Heart left ventricle (tissue), 16 donors: ENCODE results near the gene PTPRN2. TPM values are rescaled to one million over a fixed set of nuclear protein-coding genes. Genes with fewer than 3 reads are reported as not detected.

Experiments
- ATAC-seq, 4 donors: fragments of 200-7000 bp; cut with Tn5 transposase; one replicate each; pipeline ENCODE4 v1.9.1; 2020 to 2022; ENCODE audit warnings: moderate library complexity in 4 of 4, mild to moderate bottlenecking in 3 of 4, moderate number of reproducible peaks in 1 of 4
- DNase-seq, 5 donors: peaks; one replicate each; pipeline ENCODE4 v3.0.0-alpha.2; 2020
- H3K27ac ChIP-seq, 12 donors: fragments of 200-600 bp; sonication (generic) in 4 of 12; one replicate each; pipeline versions ENCODE4 v1.5.0 to v1.8.0; 2016 to 2022; ENCODE audit warnings: mild to moderate bottlenecking in 2 of 12
- H3K27me3 ChIP-seq, 9 donors: fragments of 200-600 bp; sonication (generic) in 2 of 9; one replicate each; pipeline versions ENCODE4 v1.5.1 to v1.8.0; 2016 to 2022; ENCODE audit warnings: mild to moderate bottlenecking in 3 of 9
- H3K36me3 ChIP-seq, 9 donors: fragments of 200-600 bp; sonication (generic) in 2 of 9; one replicate each; pipeline versions ENCODE4 v1.5.0 to v1.8.0; 2018 to 2022; ENCODE audit warnings: mild to moderate bottlenecking in 2 of 9
- H3K4me1 ChIP-seq, 12 donors: fragments of 200-600 bp; sonication (generic) in 4 of 12; one replicate each; pipeline versions ENCODE4 v1.5.0 to v1.8.0; 2016 to 2022; ENCODE audit warnings: mild to moderate bottlenecking in 3 of 12
- H3K4me3 ChIP-seq, 12 donors: fragments of 200-600 bp; sonication (generic) in 4 of 12; one replicate each; pipeline versions ENCODE4 v1.5.0 to v1.8.0; 2017 to 2022; ENCODE audit warnings: mild to moderate bottlenecking in 9 of 12, moderate library complexity in 4 of 12
- H3K9me3 ChIP-seq, 12 donors: fragments of 200-600 bp; sonication (generic) in 4 of 12; one replicate each; pipeline versions ENCODE4 v1.5.0 to v1.8.0; 2016 to 2022; ENCODE audit warnings: mild to moderate bottlenecking in 1 of 12
- POLR2A ChIP-seq, 2 donors: fragments of 450-650 bp; IDR thresholded peaks; one replicate each; pipeline ENCODE4 v1.6.1; 2017; ENCODE audit warnings: antibody characterized with exemption in 2 of 2, mild to moderate bottlenecking in 2 of 2, moderate library complexity in 2 of 2
- WGBS, 4 donors: extraction: QIAGEN DNeasy Blood & Tissue Kit in 2 of 4; methylation state at CpG; one replicate each; pipeline versions ENCODE4 v1.1.5 to v1.1.7; 2013 to 2018; 5-methylcytosine and 5-hydroxymethylcytosine counted together
- intact Hi-C, 10 donors: fragments of 100-400 bp; cut with DNase I; formaldehyde crosslinking; loops; one replicate each; pipeline versions ENCODE4 v1.11.1 to v1.14.2; 2022
- polyA plus RNA-seq, 2 donors: library from polyadenylated mRNA; stranded (reverse); fragments of 200-250 nt; gene quantifications; one replicate each; pipeline ENCODE4 v1.2.3, GENCODE V29; 2013
- total RNA-seq, 9 donors: library from RNA; depleted of rRNA in 2 of 9; stranded (reverse); fragments of >200 nt in 2 of 9; fragmentation: NEBNext Ultra II Directional in 3 of 9; extraction: Animal tissue kit (Norgen Biotek cat#: 25700) in 3 of 9; gene quantifications; one replicate each; pipeline versions ENCODE4 v1.1.0 to v1.2.4, GENCODE V29; 2016 to 2023
- TF ChIP-seq, protein P1 (sequence below), 12 donors: fragments of 200-600 bp; sonication (generic) in 4 of 12; IDR thresholded peaks; one replicate each; pipeline versions ENCODE4 v1.5.0 to v1.8.0; 2018 to 2022; ENCODE audit warnings: antibody characterized with exemption in 12 of 12, mild to moderate bottlenecking in 5 of 12
- donor health status: ischemic (EF 13 %, LVEDD 7.1; RV severe dilation, severe dysfunction).
- donor health status: healthy with polysubstance abuse.
- donor health status: DM: no; HTN: yes; CAD: no.
- donor health status: DM: no; HTN: no; CAD: no.
- donor health status: ischemic (EF 25% LVEDD 6.9; RV normal size, moderate dysfunction).
- donor health status: ischemic (EF 25% LVEDD 5.7; RV mildly dilated, moderate dysfunction).
- donor health status: healthy.
- donor health status: DM: yes; HTN: yes; CAD: no.
- donor health status: ischemic (EF 35%, LVEDD 5.7; RV mildly dilated, moderate dysfunction).
- donor health status: nonischemic (EF 11% LVEDD 7.7; RV severe dilation, severe dysfunction).
- donor health status: DM: yes; HTN: yes; CAD: no.
- donor health status: PGD.
- donor health status: ischemic (EF 29% LVEDD 5.4; RV normal size, mild dysfunction).
- donor health status: nonischemic (EF 23%, LVEDD 6.1; RV moderate dilation, normal function).

Gene PTPRN2
- total and polyA plus RNA-seq, 11 donors = 0.61 to 2.3 (median 1.3) TPM

- Histone ChIP-seq H3K4me3 (no peak overlapping the region), H3K4me1 (no peaks in the 10 kb centered on the region), H3K9me3 (no peaks in the 10 kb centered on the region), H3K27ac (no peak overlapping the region), H3K27me3 (peaks cover 0 to 26% (median 0%) of the 10 kb centered on the region in 9 donors), H3K36me3 (no peaks in the 10 kb centered on the region)
- ATAC-seq (no peak), DNase-seq (no peak)
- WGBS, 4 donors = 92 to 95% (median 94%) methylated on average over 12 of the region's 12 CpGs
- TF ChIP-seq, protein P1, sequence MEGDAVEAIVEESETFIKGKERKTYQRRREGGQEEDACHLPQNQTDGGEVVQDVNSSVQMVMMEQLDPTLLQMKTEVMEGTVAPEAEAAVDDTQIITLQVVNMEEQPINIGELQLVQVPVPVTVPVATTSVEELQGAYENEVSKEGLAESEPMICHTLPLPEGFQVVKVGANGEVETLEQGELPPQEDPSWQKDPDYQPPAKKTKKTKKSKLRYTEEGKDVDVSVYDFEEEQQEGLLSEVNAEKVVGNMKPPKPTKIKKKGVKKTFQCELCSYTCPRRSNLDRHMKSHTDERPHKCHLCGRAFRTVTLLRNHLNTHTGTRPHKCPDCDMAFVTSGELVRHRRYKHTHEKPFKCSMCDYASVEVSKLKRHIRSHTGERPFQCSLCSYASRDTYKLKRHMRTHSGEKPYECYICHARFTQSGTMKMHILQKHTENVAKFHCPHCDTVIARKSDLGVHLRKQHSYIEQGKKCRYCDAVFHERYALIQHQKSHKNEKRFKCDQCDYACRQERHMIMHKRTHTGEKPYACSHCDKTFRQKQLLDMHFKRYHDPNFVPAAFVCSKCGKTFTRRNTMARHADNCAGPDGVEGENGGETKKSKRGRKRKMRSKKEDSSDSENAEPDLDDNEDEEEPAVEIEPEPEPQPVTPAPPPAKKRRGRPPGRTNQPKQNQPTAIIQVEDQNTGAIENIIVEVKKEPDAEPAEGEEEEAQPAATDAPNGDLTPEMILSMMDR (IDR thresholded peaks at IDR 0.05) = no peak
- TF ChIP-seq POLR2A (IDR thresholded peaks at IDR 0.05) = no peak
- intact Hi-C loops = no loop called here
These were observed 27.2 kb downstream of the PTPRN2 start for GRCh38 chr7:158560386-158560785.

GRCh38 chr7:158559356-158559755 is 28.3 kb downstream of the PTPRN2 start:
- 70 to 83% (median 74%) methylated on average over 6 of the region's 6 CpGs for WGBS, 4 donors
- ATAC-seq = no peak
- intact Hi-C loops = no loop called here
- H3K9me3 ChIP-seq = no peaks in the 10 kb centered on the region
- no peak for DNase-seq
- H3K4me3 ChIP-seq = no peak overlapping the region
- H3K36me3 ChIP-seq = no peaks in the 10 kb centered on the region
- H3K27ac ChIP-seq = no peak overlapping the region
- no peak for TF ChIP-seq POLR2A (IDR thresholded peaks at IDR 0.05)
- TF ChIP-seq, protein P1 (IDR thresholded peaks at IDR 0.05) = no peak
- peaks cover 0 to 18% (median 0%) of the 10 kb centered on the region in 9 donors for H3K27me3 ChIP-seq
- no peaks in the 10 kb centered on the region for H3K4me1 ChIP-seq

- Histone ChIP-seq H3K27me3 (peaks cover 0 to 18% (median 0%) of the 10 kb centered on the region in 9 donors), H3K36me3 (no peaks in the 10 kb centered on the region), H3K9me3 (no peaks in the 10 kb centered on the region), H3K4me1 (no peaks in the 10 kb centered on the region), H3K27ac (no peak overlapping the region), H3K4me3 (no peak overlapping the region)
- no peak for TF ChIP-seq POLR2A (IDR thresholded peaks at IDR 0.05)
- TF ChIP-seq, protein P1 (IDR thresholded peaks at IDR 0.05) = no peak
- 55 to 65% (median 55%) methylated on average over 3 of the region's 3 CpGs for WGBS, 4 donors
- DNase-seq (no peak), ATAC-seq (no peak)
- intact Hi-C loops = no loop called here
These were observed 28.8 kb downstream of the PTPRN2 start for GRCh38 chr7:158558816-158559215.

- ATAC-seq = no peak
- no peak overlapping the region for H3K27ac ChIP-seq
- H3K4me3 ChIP-seq = no peak overlapping the region
- 87 to 92% (median 88%) methylated on average over 9 of the region's 9 CpGs for WGBS, 4 donors
- intact Hi-C loops = no loop called here
- no peaks in the 10 kb centered on the region for H3K36me3 ChIP-seq
- H3K9me3 ChIP-seq = no peaks in the 10 kb centered on the region
- no peak for TF ChIP-seq POLR2A (IDR thresholded peaks at IDR 0.05)
- TF ChIP-seq, protein P1 (IDR thresholded peaks at IDR 0.05) = no peak
- peaks cover 0 to 15% (median 0%) of the 10 kb centered on the region in 9 donors for H3K27me3 ChIP-seq
- H3K4me1 ChIP-seq = no peaks in the 10 kb centered on the region
- DNase-seq = no peak
These were observed 30.2 kb downstream of the PTPRN2 start for GRCh38 chr7:158557441-158557755.
